ENCODE results near the gene MTHFSD. TPM values are rescaled to one million over a fixed set of nuclear protein-coding genes. Genes with fewer than 3 reads are reported as not detected.

The MTHFSD gene
- total RNA-seq, 1 experiment from 2014 or later = 30.7 TPM

DNA sequence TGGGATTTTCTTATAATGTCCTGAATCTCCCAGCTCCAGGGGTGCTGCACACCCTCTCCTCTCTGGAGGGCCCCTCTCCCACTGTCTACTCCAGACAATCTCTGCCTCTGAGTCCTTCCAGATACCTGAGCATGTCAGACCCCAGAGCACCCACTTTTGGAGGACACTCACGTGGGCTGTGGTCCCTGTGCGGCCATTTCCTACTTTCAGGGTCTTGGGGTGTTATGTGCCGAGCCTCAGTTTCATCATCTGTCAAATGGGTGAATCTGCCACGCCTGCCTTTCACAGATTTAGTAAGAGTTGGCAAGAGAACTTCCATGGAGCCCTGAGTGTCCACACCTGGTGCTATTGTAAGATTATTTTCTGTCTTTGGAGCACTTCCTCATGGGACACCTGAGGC is 19.6 kb upstream of the MTHFSD start:
- H3K27me3 Mint-ChIP-seq (ENCODE audit: insufficient read depth, unreplicated experiment) = no peaks in the 10 kb centered on the region
- no TSS peak for BruUV-seq (replicated peaks)
- TF ChIP-seq, protein P1, sequence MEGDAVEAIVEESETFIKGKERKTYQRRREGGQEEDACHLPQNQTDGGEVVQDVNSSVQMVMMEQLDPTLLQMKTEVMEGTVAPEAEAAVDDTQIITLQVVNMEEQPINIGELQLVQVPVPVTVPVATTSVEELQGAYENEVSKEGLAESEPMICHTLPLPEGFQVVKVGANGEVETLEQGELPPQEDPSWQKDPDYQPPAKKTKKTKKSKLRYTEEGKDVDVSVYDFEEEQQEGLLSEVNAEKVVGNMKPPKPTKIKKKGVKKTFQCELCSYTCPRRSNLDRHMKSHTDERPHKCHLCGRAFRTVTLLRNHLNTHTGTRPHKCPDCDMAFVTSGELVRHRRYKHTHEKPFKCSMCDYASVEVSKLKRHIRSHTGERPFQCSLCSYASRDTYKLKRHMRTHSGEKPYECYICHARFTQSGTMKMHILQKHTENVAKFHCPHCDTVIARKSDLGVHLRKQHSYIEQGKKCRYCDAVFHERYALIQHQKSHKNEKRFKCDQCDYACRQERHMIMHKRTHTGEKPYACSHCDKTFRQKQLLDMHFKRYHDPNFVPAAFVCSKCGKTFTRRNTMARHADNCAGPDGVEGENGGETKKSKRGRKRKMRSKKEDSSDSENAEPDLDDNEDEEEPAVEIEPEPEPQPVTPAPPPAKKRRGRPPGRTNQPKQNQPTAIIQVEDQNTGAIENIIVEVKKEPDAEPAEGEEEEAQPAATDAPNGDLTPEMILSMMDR (IDR thresholded peaks at IDR 0.05; ENCODE audit: unreplicated experiment) = no peak
- no peaks in the 10 kb centered on the region for H3K9me3 Mint-ChIP-seq (ENCODE audit: unreplicated experiment)
- no peak for DNase-seq (ENCODE audit: unreplicated experiment)
- ChIA-PET CTCF (interaction anchor here (0.5 to 2.1 kb wide), 8 partner anchors 16 to 491 kb away, joined by 3 to 15 read pairs (median 3); no protein-coding TSS in a partner anchor), POLR2A (interaction anchor here (2.1 to 2.3 kb wide), 3 partner anchors 8 to 487 kb away, joined by 8 to 34 read pairs (median 19); partner anchors contain the start of gene FOXC2)
- intact Hi-C loops (cut with micrococcal nuclease) = loop anchor here (2.0 kb wide), 2 partner anchors 186 to 442 kb away; no protein-coding TSS in a partner anchor
- peak overlapping the region; percentile 67 for H3K27ac Mint-ChIP-seq (ENCODE audit: low read depth, unreplicated experiment)
- no peak overlapping the region for H3K4me3 Mint-ChIP-seq (ENCODE audit: unreplicated experiment)
- H3K4me1 Mint-ChIP-seq (ENCODE audit: insufficient read depth, unreplicated experiment) = peaks cover 34% of the 10 kb centered on the region
- H3K36me3 Mint-ChIP-seq (ENCODE audit: insufficient read depth, unreplicated experiment) = peaks cover 61% of the 10 kb centered on the region

DNA sequence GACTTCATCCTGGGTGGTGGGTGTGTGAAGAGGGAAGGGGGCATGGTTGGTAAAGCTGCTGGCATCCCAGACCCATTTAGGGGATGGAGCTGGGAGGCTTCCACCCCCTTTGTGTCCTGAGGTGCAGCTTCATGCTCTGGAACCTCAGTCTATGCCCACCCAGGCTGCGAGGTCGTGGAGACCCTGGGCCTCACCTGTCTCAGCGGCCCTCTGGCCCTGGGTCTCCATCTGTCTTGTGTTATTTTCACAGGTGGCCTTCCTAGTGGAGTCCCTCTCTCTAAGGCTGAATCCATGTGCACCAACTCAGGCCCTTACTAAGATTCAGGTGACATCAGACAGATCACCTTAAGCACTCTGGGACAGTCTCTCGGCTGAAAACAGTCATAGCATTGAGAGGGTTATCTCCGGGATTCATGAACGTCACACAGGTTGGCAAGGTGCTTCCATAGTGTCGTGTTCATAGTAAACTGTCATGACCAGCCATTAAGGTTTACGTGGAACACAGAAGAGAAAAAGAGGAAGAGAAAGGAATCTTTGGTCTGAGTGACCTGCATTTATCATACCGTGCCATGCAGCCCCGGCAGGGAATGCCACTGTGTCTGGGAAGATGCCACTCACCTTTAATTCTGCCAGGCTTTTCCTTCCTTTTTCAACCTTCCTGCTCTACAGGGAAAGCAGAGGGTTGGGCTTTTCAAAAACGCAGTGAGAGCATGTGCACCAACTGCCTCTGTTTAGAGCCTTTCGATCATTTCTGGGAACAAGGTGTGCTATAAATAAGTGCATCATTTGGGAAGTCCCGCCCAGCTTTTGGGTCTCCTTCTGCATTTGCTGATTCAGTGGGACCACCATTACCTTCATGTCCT is 18.8 kb upstream of the MTHFSD start:
- peaks cover 34% of the 10 kb centered on the region for H3K4me1 Mint-ChIP-seq (ENCODE audit: insufficient read depth, unreplicated experiment)
- POLR2A ChIA-PET = no interaction called here
- peaks cover 68% of the 10 kb centered on the region for H3K36me3 Mint-ChIP-seq (ENCODE audit: insufficient read depth, unreplicated experiment)
- intact Hi-C loops (cut with micrococcal nuclease) = loop anchor here (2.0 kb wide), 2 partner anchors 187 to 443 kb away; no protein-coding TSS in a partner anchor
- TF ChIP-seq, protein P1 (IDR thresholded peaks at IDR 0.05; ENCODE audit: unreplicated experiment) = no peak
- DNase-seq (ENCODE audit: unreplicated experiment) = no peak
- BruUV-seq (replicated peaks) = no TSS peak
- H3K9me3 Mint-ChIP-seq (ENCODE audit: unreplicated experiment) = no peaks in the 10 kb centered on the region
- CTCF ChIA-PET = interaction anchor here (0.6 to 1.5 kb wide), 4 partner anchors 17 to 489 kb away, joined by 3 to 9 read pairs (median 6); no protein-coding TSS in a partner anchor
- H3K27ac Mint-ChIP-seq (ENCODE audit: low read depth, unreplicated experiment) = peak overlapping the region; percentile 67
- H3K4me3 Mint-ChIP-seq (ENCODE audit: unreplicated experiment) = no peak overlapping the region
- H3K27me3 Mint-ChIP-seq (ENCODE audit: insufficient read depth, unreplicated experiment) = no peaks in the 10 kb centered on the region

DNA sequence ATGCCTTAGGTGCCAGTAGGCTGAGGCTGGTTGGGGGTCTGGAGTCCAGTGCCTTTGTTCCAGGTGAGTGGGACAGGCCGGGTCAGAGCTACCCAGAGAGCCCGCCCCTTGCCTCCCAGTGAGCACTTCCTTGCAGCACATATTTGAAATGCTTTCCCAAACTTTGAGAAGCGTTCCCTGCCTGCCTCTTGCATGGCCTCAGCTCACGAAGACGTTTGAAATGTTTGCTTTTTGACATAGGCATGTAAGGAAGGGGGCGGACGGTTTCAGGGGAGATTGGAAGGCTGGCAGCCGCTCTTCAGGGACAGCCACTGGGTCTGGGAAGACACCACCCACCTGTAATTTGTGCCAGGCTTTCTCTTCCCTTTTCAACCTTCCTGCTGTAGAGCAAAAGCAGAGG is 18.2 kb upstream of the MTHFSD start:
- Mint-ChIP-seq H3K27me3 (ENCODE audit: insufficient read depth, unreplicated experiment) (no peaks in the 10 kb centered on the region), H3K36me3 (ENCODE audit: insufficient read depth, unreplicated experiment) (peaks cover 71% of the 10 kb centered on the region), H3K4me1 (ENCODE audit: insufficient read depth, unreplicated experiment) (peaks cover 34% of the 10 kb centered on the region), H3K27ac (ENCODE audit: low read depth, unreplicated experiment) (peak overlapping the region; percentile 67), H3K4me3 (ENCODE audit: unreplicated experiment) (no peak overlapping the region), H3K9me3 (ENCODE audit: unreplicated experiment) (no peaks in the 10 kb centered on the region)
- BruUV-seq (replicated peaks) = no TSS peak
- intact Hi-C loops (cut with micrococcal nuclease) = no loop called here
- CTCF ChIA-PET = interaction anchor here (0.6 to 1.5 kb wide), 6 partner anchors 17 to 489 kb away, joined by 3 to 9 read pairs (median 4); no protein-coding TSS in a partner anchor
- POLR2A ChIA-PET = no interaction called here
- TF ChIP-seq, protein P1 (IDR thresholded peaks at IDR 0.05; ENCODE audit: unreplicated experiment) = no peak
- DNase-seq (ENCODE audit: unreplicated experiment) = no peak

DNA sequence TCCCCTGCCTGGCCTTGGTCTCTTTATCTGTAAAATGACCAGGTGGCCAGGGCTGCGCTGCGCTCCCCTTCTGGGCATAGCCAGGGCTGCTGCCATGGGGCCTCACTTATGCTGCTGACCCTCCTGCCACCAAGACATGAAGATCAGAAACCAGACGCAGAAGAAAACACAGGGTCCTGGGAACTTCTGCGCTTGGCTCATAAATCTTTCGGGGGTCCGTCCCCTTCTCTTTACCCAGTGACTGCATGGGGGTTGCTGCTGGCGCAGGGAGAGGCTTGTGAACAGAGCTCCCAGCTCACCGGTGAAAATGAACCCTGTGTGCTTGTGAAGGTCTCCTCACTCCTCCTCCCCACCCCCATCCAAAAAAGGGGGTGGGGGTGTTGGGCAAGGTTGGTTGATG is 17.6 kb upstream of the MTHFSD start:
- H3K4me3 Mint-ChIP-seq (ENCODE audit: unreplicated experiment) = no peak overlapping the region
- ChIA-PET CTCF (interaction anchor here (0.6 to 1.5 kb wide), 5 partner anchors 92 to 490 kb away, joined by 3 to 9 read pairs (median 4); no protein-coding TSS in a partner anchor), POLR2A (interaction anchor here (7.2 kb wide), 1 partner anchor 92 kb away, joined by 42 read pairs; no protein-coding TSS in a partner anchor)
- H3K27ac Mint-ChIP-seq (ENCODE audit: low read depth, unreplicated experiment) = peak overlapping the region; percentile 67
- H3K36me3 Mint-ChIP-seq (ENCODE audit: insufficient read depth, unreplicated experiment) = peaks cover 68% of the 10 kb centered on the region
- BruUV-seq (replicated peaks) = no TSS peak
- no peak for DNase-seq (ENCODE audit: unreplicated experiment)
- TF ChIP-seq, protein P1 (IDR thresholded peaks at IDR 0.05; ENCODE audit: unreplicated experiment) = no peak
- H3K4me1 Mint-ChIP-seq (ENCODE audit: insufficient read depth, unreplicated experiment) = peaks cover 34% of the 10 kb centered on the region
- H3K9me3 Mint-ChIP-seq (ENCODE audit: unreplicated experiment) = no peaks in the 10 kb centered on the region
- no peaks in the 10 kb centered on the region for H3K27me3 Mint-ChIP-seq (ENCODE audit: insufficient read depth, unreplicated experiment)
- intact Hi-C loops (cut with micrococcal nuclease) = no loop called here
